Femur (tissue), 1 donor: ENCODE data around the gene DKK2.
"Not testable (repeated sequence)": the region's sequence is repeated elsewhere in the genome, so short reads cannot be mapped to it uniquely, and the experiment has no call there.

Source experiments
- DNase-seq: peaks from one replicate; pipeline ENCODE4 v3.0.0-alpha.2; 2017

Gene DKK2

GRCh38 chr4:106909486-106910188 lies 126.5 kb downstream of the DKK2 start:
- DNase-seq, result no peak

GRCh38 chr4:106908049-106908448 lies 128.1 kb downstream of the DKK2 start:
- DNase-seq, result not testable (repeated sequence)

DNA sequence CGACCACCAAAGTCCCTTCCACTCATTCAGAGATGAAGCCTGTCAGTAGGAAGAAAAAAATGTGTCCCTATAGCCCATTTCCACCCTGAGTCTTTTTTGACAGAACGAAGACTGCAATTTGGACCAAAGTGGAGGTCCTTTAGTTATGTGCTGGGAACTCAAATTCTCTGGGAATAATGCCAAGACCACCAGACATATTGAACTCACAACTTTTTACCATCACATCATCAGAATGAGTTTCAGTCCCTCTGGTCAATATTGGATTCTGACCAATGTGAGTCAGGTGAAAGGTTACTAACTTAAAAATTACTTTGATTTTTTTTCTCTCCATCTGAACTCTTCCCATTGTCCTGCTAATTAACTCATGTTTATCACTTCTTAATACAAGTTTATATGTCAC lies 128.9 kb downstream of the DKK2 start:
- DNase-seq, result no peak

DNA sequence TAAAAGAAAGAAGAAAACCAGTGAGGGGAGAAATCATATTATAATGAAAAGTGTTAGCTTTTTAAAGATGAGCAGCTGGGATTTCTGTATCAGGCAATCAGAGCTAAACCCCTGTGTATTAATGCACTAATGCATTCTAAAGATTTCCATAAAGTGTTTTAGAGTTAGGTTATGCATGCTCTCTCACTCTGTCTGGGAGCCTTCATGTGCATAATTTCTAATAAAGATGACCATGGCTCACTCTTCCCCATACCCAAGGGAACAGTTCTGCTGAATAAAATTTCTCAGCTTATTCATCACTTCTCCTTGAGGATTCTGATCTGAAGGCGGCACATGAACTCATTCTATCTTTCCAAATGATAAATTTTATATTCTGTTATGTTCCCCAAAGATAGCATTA lies 129.4 kb downstream of the DKK2 start:
- no peak for DNase-seq

GRCh38 chr4:106898621-106899230 lies 137.4 kb downstream of the DKK2 start:
- no peak for DNase-seq

DNA sequence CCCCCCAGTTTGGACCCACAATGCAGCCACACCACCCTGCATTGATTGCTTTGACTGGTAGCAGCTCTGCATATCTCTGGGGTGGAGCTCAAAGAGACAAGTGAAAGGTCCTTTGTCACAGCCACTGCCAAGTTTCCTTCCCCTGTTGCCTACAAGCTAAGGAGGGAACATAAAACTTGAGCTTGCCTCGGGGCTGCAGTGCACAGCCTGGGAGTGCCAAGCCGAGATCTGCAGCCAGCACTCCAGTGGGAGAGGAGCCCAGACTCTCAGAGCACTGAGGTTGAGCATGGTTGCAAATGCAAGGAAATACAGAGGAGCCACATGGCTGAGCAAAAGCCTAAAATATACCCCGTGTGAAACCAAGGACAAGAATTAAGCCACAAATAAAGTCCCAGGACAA lies 142.2 kb downstream of the DKK2 start:
- peak; percentile 21 for DNase-seq

DNA sequence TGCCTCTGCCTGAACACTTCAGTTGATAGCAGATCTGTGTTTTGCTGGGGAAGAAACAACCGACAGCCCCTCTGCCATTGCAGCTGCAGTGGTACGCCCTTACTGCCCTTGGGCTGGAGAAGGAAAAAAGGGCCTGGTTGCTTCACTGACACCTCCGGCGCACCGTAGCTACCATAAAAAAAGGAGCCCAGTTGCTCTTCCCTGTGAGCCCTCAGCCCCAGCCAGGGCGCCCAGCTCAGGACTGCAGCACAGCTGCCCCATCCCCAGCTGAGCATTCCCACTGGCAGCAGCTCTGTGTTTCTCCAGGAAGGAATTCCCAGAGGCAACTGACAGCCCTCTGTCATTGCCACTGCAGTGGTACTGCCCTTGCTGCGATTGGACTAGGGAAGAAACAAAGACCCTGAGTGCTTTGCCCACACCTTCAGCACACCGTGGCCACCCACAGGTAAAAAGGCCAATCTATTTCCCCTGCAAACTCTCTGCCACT lies 142.7 kb downstream of the DKK2 start:
- DNase-seq, result no peak

- DNase-seq, result no peak
These were observed 143.3 kb downstream of the DKK2 start for GRCh38 chr4:106892786-106893185.

DNA sequence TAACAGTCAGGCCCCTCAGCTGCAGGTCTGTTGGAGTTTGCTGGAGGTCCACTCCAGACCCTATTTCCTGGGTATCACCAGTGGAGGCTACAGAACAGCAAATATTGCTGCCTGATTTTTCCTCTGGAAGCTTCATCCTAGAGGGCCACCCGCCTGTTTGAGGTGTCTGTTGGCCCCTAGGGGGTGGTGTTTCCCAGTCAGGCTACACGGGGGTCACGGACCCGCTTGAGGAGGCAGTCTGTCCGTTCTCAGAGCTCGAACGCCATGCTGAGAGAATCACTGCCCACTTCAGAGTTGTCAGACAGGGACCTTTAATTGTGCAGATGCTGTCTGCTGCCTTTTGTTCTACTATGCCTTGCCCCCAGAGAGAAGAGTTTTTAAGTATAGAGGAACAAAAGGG lies 160.8 kb downstream of the DKK2 start:
- no peak for DNase-seq
